HG03432 (cell line): Measurements from ENCODE around the gene KIRREL3.

Source experiments
- ATAC-seq: cut with Tn5 transposase; IDR thresholded peaks from one replicate; pipeline ENCODE4 v1.9.1; 2021; ENCODE audit warnings: mild to moderate bottlenecking, moderate library complexity; ENCODE audit not compliant: unreplicated experiment

KIRREL3 gene

GRCh38 chr11:126456783-126457542 is 543.6 kb downstream of the KIRREL3 start:
- no peak for ATAC-seq

GRCh38 chr11:126456089-126456488 is 544.5 kb downstream of the KIRREL3 start:
- no peak for ATAC-seq

GRCh38 chr11:126452241-126453101 is 548.1 kb downstream of the KIRREL3 start:
- no peak for ATAC-seq

- ATAC-seq: no peak
These were observed 549.3 kb downstream of the KIRREL3 start for GRCh38 chr11:126451211-126451802.

GRCh38 chr11:126450806-126451205 is 549.8 kb downstream of the KIRREL3 start:
- no peak for ATAC-seq

- no peak for ATAC-seq
These were observed 550.4 kb downstream of the KIRREL3 start for GRCh38 chr11:126450198-126450597.

- ATAC-seq: no peak
These were observed 554.0 kb downstream of the KIRREL3 start for GRCh38 chr11:126446581-126446980.

- no peak for ATAC-seq
These were observed 556.5 kb downstream of the KIRREL3 start for GRCh38 chr11:126444072-126444471.

- ATAC-seq: no peak
These were observed 557.5 kb downstream of the KIRREL3 start for GRCh38 chr11:126443120-126443519.

- ATAC-seq: peak; percentile 73
These were observed 559.6 kb downstream of the KIRREL3 start for GRCh38 chr11:126440792-126441514.

GRCh38 chr11:126440276-126440675 is 560.3 kb downstream of the KIRREL3 start:
- no peak for ATAC-seq

GRCh38 chr11:126438691-126439090 is 561.9 kb downstream of the KIRREL3 start:
- no peak for ATAC-seq

- ATAC-seq: no peak
These were observed 562.3 kb downstream of the KIRREL3 start for GRCh38 chr11:126438272-126438671.

GRCh38 chr11:126437731-126438130 is 562.8 kb downstream of the KIRREL3 start:
- no peak for ATAC-seq

GRCh38 chr11:126436209-126436755 is 564.3 kb downstream of the KIRREL3 start:
- no peak for ATAC-seq

- ATAC-seq: no peak
These were observed 565.6 kb downstream of the KIRREL3 start for GRCh38 chr11:126434950-126435335.

- ATAC-seq: no peak
These were observed 566.3 kb downstream of the KIRREL3 start for GRCh38 chr11:126433989-126434949.

GRCh38 chr11:126433244-126433846 is 567.2 kb downstream of the KIRREL3 start:
- ATAC-seq: no peak

GRCh38 chr11:126432525-126432924 is 568.0 kb downstream of the KIRREL3 start:
- ATAC-seq: no peak
